HUES48 (cell line): Measurements from ENCODE around the gene PLXDC2.
A peak's percentile ranks its signal among the peaks of the same experiment; 100 is the strongest.

Source experiments
- H3K27ac ChIP-seq: one replicate; pipeline ENCODE4 v1.7.0; 2013; ENCODE audit warnings: low read depth, low read length, inconsistent platforms
- H3K27me3 ChIP-seq: 2 replicates; pipeline ENCODE4 v1.6.1; 2013; ENCODE audit warnings: mild to moderate bottlenecking, low read length; ENCODE audit not compliant: control insufficient read depth, insufficient read depth
- H3K36me3 ChIP-seq: 2 replicates; pipeline ENCODE4 v1.6.1; 2013; ENCODE audit warnings: low read length; ENCODE audit not compliant: control insufficient read depth, insufficient read depth
- H3K4me1 ChIP-seq: 2 replicates; pipeline ENCODE4 v1.6.1; 2013; ENCODE audit warnings: mild to moderate bottlenecking, low read length; ENCODE audit not compliant: control insufficient read depth, insufficient read depth
- H3K4me3 ChIP-seq: 2 replicates; pipeline ENCODE4 v1.5.1; 2013; ENCODE audit warnings: mild to moderate bottlenecking, low read depth, low read length
- H3K9ac ChIP-seq: 2 replicates; pipeline ENCODE4 v1.6.1; 2013; ENCODE audit warnings: mild to moderate bottlenecking, low read depth, low read length, moderate library complexity
- H3K9me3 ChIP-seq: 2 replicates; pipeline ENCODE4 v1.6.1; 2013; ENCODE audit warnings: low read length; ENCODE audit not compliant: control insufficient read depth, insufficient read depth

The PLXDC2 gene

DNA sequence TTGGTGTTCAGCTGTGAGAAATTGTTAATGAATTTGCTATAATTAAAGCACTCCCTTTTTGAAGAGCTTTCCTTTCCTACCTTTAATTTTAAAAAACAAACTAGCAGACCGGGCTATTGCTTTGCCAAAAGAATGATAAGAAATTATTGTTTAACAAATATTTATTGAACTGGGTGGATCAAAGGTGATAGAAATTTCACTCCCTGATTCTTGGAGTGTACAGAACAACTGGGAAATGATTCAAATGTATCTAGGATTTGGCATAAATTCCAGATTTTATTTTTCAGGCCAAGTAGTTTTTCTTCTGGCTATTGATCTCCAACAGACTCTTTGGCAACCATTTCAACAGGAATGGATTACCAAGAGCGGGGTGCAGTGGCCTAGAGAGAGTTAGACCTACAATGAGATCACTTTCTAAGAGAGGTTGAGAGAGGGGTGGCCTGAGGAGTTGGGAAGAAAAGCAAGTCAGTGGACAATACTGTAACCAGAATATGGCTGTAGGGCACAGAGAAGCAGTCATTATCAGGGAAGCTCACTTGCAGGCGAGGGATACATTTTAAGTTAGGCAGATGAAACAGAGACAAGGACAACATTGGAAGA lies 71.9 kb downstream of the PLXDC2 start:
- no peak overlapping the region for H3K9ac ChIP-seq
- H3K27ac ChIP-seq: no peak overlapping the region
- no peaks in the 10 kb centered on the region for H3K9me3 ChIP-seq
- no peaks in the 10 kb centered on the region for H3K27me3 ChIP-seq
- no peaks in the 10 kb centered on the region for H3K36me3 ChIP-seq
- no peak overlapping the region for H3K4me3 ChIP-seq
- H3K4me1 ChIP-seq: peaks cover 18% of the 10 kb centered on the region

DNA sequence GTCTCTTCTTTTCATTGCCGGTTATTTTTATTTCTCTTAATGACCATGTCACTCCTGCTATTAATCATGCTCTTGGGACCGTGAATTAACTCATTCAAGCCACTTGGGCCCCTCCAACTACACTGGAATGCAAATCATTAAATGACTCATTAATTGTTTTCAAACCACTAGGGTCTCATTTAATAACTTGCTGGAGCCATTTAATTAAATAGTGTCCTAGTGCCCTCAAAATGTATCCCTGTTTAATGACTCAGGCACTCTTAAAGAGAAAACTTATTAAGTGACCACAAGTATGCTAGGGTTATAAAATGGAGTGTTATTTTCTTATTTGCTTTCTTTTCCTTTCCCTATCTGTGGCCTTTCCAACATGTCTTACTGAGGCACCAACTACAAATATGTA lies 73.0 kb downstream of the PLXDC2 start:
- peaks cover 18% of the 10 kb centered on the region for H3K4me1 ChIP-seq
- no peak overlapping the region for H3K9ac ChIP-seq
- H3K4me3 ChIP-seq: no peak overlapping the region
- no peaks in the 10 kb centered on the region for H3K9me3 ChIP-seq
- no peaks in the 10 kb centered on the region for H3K36me3 ChIP-seq
- no peaks in the 10 kb centered on the region for H3K27me3 ChIP-seq
- no peak overlapping the region for H3K27ac ChIP-seq

DNA sequence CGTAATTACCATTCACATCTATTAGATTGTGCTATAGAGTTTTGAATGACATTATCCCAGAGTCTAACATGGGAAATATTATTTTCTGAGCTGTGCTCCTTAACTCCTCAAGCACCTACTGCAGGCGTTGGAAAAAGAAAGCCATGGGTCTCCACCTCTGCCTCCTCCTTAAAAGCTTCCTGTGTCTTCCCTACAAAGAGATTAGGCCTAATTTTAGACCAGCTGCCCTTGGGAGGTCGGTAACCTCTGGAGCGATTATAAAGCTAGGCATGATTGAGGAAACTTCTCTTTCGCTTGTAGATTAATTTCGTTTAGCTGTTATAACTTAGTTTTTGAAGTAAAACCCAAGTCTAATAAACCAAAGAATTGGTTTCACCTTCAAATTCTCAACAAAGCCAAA lies 75.2 kb downstream of the PLXDC2 start:
- Histone ChIP-seq H3K27ac (peak overlapping the region; percentile 5), H3K36me3 (no peaks in the 10 kb centered on the region), H3K9me3 (no peaks in the 10 kb centered on the region), H3K27me3 (no peaks in the 10 kb centered on the region), H3K9ac (no peak overlapping the region), H3K4me1 (peaks cover 18% of the 10 kb centered on the region), H3K4me3 (no peak overlapping the region)

DNA sequence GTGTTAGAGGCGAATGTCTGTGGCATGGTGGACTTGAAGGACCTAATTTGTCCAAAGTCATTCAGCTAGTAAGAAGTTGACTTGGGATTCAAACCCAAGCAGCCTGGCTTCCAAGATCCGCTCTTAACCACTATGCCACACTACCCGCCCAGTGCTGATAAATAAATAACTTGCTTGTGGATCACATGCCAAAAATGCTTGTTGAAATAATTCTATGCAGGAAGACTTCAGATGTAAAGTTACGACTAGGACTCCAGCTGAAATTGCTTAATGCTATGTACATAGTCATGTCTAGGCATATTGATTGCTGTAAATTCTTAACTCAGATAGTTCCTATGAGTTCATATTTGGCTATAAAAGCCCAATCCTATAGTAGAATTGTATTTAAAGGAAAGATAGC lies 76.0 kb downstream of the PLXDC2 start:
- Histone ChIP-seq H3K36me3 (no peaks in the 10 kb centered on the region), H3K27me3 (no peaks in the 10 kb centered on the region), H3K4me1 (peaks cover 18% of the 10 kb centered on the region), H3K9me3 (no peaks in the 10 kb centered on the region), H3K27ac (no peak overlapping the region), H3K9ac (no peak overlapping the region), H3K4me3 (no peak overlapping the region)

DNA sequence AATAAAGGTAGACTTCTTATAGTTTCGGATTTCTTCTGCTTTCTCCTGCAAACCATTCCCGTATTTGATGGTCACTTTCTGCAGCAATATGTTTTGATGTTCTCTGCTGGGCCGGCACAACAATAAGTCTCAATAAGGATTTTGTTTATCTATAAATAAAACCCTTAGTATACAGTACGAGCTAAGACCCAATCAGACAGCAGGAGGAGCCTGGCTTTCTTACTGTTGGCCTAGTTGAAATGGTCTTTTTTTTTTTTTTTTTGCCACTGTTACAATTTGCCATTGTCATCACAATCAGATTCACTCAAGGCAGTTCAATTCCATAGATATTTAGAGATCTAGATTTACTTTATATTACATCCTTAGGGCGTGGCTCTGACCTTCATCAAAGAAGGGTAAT lies 76.4 kb downstream of the PLXDC2 start:
- Histone ChIP-seq H3K4me3 (no peak overlapping the region), H3K27me3 (no peaks in the 10 kb centered on the region), H3K27ac (no peak overlapping the region)

DNA sequence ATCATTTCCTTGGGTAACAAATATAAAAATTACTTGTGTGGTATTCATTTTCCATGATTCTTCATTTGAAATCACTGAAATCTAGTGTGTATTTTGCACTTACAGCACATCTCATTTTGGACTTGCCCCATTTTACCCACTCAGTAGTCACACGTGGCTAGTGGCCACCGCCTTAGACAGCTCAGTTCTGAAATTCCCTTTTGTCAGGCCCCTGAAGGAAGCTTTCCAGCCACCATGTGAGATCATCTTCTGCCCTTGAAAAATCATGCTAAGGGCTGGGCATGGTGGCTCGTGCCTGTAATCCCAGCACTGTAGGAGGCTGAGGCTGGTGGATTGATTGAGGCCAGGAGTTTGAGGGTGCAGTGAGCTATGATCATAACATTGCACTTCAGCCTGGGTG lies 79.3 kb downstream of the PLXDC2 start:
- H3K27me3 ChIP-seq: no peaks in the 10 kb centered on the region
- no peak overlapping the region for H3K9ac ChIP-seq
- H3K4me1 ChIP-seq: peaks cover 18% of the 10 kb centered on the region
- no peak overlapping the region for H3K27ac ChIP-seq
- no peaks in the 10 kb centered on the region for H3K9me3 ChIP-seq
- no peaks in the 10 kb centered on the region for H3K36me3 ChIP-seq
- H3K4me3 ChIP-seq: no peak overlapping the region

More for the DNA sequence above, 76.4 kb downstream of the PLXDC2 start:
- Histone ChIP-seq H3K9ac (no peak overlapping the region), H3K4me1 (peaks cover 18% of the 10 kb centered on the region), H3K36me3 (no peaks in the 10 kb centered on the region), H3K9me3 (no peaks in the 10 kb centered on the region)

DNA sequence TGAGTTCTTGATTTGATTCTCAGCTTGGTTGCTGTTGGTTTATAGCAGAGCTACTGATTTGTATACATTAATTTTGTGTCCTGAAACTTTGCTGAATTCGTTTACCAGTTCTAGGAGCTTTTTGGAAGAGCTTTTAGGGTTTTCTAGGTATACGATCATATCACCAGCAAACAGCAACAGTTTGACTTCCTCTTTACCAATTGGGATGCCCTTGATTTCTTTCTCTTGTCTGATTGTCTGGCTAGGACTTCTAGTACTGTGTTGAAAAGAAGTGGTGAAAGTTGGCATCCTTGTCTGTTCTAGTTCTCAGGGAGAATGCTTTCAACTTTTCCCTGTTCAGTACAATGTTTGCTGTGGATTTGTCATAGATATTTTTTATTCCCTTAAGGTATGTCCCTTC lies 86.2 kb downstream of the PLXDC2 start:
- Histone ChIP-seq H3K36me3 (no peaks in the 10 kb centered on the region), H3K4me3 (no peak overlapping the region), H3K9ac (no peak overlapping the region), H3K4me1 (peaks cover 7% of the 10 kb centered on the region; the same call in 1 of the 2 replicates), H3K27ac (no peak overlapping the region), H3K9me3 (no peaks in the 10 kb centered on the region), H3K27me3 (no peaks in the 10 kb centered on the region)

DNA sequence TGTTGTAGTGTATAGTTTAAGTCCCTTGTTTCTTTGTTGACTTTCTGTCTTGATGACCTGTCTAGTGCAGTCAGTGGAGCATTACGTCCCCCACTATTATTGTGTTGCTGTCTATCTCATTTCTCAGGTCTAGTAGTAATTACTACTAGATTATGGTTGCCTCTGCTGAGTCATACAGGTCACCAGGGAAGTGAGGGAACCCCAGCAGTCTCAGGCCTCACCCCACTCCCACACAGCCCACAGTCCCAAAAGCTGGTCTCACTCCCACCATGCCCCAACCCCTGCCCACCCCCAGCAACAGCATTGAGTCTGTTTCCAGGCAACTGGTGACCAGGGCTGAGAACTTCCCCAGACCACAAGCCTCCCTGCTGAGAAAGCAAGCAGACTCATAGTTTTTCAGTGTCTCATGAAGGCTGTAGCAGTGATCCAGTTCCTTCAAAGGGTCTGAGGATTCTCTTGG lies 88.0 kb downstream of the PLXDC2 start:
- Histone ChIP-seq H3K27ac (no peak overlapping the region), H3K4me3 (no peak overlapping the region)

DNA sequence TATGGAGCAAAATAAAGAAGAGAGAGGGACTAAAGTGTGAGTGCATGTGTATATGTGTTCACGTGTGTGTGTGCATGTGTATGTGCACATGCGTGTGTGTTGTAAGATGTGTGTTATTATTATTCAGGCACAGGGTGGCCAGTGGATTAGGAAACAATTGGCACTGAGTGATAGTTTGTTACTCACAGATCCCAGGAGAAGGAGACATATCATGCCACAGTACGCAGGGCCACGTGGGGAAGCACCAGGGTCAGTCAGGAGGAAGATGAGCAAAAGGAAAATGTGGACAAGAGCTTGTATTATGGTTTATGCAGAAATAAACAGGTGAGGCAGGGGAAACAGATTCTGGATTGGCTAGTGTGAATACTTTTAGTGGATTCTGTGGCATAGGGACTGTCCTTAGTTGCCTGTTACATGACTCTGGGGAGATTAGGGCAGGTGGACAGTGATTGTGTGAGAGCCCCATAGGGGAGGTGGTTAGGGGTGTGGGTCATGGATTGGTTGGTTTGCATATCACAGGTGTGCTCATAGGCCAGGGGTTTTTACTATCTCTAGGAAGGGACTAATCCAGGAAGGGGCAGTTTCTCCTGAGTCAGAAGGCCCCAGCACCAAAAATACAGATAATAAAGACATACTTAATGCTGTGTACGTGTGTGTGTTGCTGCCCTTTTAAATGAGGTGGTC lies 90.0 kb downstream of the PLXDC2 start:
- Histone ChIP-seq H3K27ac (no peak overlapping the region), H3K9ac (no peak overlapping the region), H3K27me3 (no peaks in the 10 kb centered on the region), H3K4me1 (peaks cover 17% of the 10 kb centered on the region), H3K9me3 (no peaks in the 10 kb centered on the region), H3K36me3 (no peaks in the 10 kb centered on the region), H3K4me3 (no peak overlapping the region)

More for the DNA sequence above, 88.0 kb downstream of the PLXDC2 start:
- Histone ChIP-seq H3K27me3 (no peaks in the 10 kb centered on the region), H3K4me1 (peaks cover 17% of the 10 kb centered on the region), H3K9ac (no peak overlapping the region), H3K36me3 (no peaks in the 10 kb centered on the region), H3K9me3 (no peaks in the 10 kb centered on the region)

DNA sequence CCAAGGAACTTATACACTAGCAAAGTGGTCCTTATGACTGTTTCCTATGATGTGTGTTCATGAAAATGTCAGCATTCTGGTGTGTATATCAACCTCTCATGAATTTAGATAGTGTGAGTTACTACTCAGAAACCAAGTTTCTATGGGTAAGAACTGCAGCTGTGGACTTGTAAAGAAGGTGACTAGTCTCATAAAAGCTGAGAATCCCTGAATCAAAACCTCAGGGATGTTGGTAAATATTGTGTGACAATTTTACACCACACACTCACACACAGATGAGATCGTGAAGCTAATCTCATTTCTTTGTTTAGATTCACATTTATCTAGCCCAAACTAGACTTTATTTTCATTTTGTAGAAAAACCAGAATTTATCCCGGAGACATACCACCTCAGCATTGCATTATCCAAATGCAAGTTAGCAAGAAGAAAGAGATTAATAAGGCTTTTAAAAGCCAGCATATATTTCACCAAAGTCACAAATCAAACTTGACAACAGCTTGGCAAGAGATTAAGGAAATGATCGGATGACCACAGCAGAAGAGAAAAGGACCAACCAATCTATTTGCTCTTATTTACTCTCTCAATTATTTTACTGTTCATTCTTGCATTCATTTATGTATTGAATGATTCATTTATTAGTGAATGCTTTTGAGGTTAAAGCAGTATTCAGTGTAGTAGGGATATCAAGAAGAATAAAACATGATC lies 92.9 kb downstream of the PLXDC2 start:
- Histone ChIP-seq H3K27ac (no peak overlapping the region), H3K27me3 (no peaks in the 10 kb centered on the region), H3K9ac (no peak overlapping the region), H3K9me3 (no peaks in the 10 kb centered on the region), H3K4me3 (no peak overlapping the region), H3K36me3 (no peaks in the 10 kb centered on the region), H3K4me1 (peaks cover 13% of the 10 kb centered on the region)

DNA sequence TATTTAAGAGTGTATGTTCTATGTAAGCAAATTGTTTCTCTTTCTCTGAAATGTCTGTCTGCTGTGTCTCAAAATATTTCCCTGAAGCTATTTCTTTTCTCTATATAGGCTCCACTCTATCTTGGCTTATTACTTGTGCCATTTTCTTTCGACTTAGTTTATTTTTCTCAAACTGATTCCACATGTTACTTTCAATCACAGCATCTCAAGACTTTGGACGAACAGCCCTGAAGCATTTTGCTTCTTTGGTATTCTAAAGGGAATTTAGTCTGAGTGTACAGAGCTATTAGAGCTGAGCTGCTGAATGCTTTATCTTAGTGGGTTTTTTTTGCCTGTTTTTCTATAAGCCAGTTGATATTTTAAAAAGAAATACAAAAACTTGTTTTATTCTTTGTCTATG lies 95.7 kb downstream of the PLXDC2 start:
- Histone ChIP-seq H3K4me3 (no peak overlapping the region), H3K4me1 (peaks cover 9% of the 10 kb centered on the region), H3K9me3 (no peaks in the 10 kb centered on the region), H3K9ac (no peak overlapping the region), H3K27me3 (no peaks in the 10 kb centered on the region), H3K27ac (no peak overlapping the region), H3K36me3 (no peaks in the 10 kb centered on the region)
